Stimulated activated CD8-positive, alpha-beta memory T cell treated with anti-CD3 and anti-CD28 coated beads, Interleukin-12 subunit alpha, Interleukin-12 subunit beta, amount 100 ng/mL, for 4 hours (primary cell): ENCODE results near the gene SIPA1.

ENCODE experiments used
- DNase-seq: peaks from one replicate; pipeline ENCODE4 v3.0.0-alpha.2; 2020; ENCODE audit warnings: low read depth

The SIPA1 gene

DNA sequence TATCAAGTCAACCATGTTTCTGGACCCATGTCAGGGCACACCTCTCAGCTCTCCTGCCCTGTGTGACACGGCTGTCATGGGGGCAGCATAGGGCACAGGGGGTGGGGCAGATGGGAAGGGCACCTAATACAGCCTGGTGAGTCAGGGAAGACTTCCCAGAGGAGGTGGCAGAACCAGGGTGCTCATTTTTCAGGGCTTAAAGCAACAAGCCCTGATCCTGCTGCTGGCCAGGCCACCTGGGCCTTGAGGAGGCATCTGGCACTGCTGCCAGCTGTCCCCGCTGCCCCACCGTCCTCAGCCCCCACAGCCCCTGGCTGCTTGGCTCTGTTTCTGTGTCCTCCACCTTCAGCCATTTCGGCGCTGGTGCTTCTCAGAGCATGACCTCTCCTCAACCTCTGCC lies 28.2 kb upstream of the SIPA1 start:
- no peak for DNase-seq

DNA sequence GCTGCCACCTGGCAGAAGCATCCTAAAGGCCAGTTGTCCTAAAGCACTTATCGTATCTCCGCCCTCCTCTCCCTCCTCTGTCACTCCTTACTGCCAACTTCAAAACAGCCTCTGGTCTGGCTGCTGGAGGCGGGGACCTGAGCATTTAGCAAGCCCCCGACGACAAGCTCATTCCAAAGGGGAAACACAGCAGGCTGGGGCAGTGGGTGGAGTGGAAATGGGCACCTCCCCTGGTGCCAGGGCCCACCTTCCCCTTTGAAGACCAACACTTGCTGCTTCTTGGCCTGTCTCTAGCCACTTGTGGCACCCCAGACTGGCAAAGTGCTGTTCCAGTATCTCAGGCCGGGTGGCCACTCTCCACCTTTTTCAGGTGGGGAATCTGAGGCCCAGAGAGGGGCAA lies 27.5 kb upstream of the SIPA1 start:
- no peak for DNase-seq

DNA sequence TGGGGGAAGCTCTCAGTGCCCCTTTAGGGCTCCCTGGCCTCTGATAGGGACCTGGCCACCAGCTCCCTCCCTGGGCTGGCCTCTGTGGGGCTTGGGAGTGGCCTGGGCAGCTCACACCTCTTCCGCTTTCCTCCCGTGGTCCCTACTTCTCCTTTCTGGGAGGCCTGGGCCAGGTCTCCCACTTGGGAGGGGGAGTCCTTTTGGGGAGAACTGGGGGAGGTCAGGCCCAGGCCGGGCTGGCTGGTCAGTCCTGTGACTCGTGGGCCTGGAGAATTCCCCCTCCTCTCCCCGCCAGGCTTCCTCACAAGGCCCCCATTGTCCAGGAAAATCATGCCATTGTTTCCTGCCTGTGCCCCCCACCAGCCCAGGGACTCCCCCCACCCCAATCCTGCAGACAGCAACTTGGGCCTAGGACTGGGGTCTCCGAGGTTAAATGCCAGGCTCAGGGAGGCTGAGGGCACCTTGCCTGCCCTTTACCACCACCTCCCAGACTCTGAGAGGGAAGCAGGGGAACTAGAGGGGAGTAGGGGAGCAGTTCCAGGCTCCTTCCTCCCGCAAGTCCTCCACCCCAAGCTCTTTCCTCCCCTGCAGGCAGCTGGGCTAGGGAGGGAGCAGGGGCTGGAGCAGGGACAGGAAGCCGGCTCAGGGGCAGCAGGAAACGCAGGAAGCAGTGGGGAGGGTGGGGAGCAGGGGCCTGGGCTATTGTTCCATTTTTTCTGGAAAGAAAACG lies 26.7 kb upstream of the SIPA1 start:
- DNase-seq = no peak

DNA sequence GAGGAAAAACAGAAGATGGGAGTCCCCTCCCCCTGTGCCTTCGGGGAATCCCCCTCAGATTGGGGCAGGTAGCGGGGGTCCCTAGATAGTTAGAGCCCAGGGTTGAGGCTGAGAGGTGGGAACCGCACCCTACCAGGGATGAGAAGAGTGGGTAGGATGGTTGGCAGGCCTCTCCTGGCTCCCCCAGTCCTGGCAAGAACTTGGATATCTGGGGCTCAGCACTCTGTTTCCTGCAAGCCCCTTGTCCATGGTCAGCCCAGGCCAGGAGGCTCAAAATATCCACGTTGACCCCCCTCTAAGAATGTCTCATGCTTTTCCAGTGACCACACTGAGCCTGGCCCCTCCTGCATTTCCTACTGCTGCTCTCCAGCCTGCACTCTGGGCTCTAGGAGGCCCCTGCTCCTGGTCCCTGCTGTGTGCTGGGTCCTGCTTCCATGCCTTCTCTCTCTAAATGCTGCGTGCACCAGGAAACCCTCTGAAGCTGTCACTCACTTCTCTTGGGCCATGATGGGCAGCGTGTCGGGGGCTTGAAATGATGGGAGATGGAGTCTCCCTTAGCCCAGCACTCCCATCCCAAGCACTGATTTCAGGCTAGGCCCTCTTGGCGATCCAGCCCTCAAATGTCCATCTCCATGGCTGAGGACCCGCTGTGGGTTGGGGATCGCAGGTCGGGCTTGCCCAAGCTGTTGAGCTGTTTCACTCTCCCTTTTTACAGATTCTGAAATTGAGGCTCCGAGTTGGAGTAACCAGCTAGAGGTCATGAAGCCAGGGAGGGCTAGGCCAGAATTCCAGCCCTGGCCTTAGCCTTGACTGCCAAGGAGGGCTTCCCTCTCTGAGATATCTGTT lies 25.9 kb upstream of the SIPA1 start:
- DNase-seq = no peak

DNA sequence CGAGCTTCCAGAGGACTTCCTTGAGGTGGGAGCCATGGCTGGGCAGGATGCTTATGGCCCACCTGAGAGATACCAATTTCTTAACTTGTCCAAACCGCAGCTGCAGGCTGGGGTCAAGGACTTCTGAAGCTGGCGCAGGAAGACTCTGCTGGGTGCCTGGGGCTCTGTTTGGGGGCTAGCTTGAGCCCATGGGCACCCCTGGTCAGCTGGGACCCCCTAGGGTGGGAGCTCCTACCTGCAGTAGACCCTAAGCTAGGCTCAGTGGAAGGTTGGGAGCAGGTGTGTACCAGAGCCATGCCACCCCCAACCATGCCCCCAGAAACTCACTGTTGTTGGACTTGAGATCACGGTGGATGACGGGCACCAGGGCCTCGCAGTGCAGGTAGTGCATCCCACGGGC lies 25.2 kb upstream of the SIPA1 start:
- DNase-seq = no peak

DNA sequence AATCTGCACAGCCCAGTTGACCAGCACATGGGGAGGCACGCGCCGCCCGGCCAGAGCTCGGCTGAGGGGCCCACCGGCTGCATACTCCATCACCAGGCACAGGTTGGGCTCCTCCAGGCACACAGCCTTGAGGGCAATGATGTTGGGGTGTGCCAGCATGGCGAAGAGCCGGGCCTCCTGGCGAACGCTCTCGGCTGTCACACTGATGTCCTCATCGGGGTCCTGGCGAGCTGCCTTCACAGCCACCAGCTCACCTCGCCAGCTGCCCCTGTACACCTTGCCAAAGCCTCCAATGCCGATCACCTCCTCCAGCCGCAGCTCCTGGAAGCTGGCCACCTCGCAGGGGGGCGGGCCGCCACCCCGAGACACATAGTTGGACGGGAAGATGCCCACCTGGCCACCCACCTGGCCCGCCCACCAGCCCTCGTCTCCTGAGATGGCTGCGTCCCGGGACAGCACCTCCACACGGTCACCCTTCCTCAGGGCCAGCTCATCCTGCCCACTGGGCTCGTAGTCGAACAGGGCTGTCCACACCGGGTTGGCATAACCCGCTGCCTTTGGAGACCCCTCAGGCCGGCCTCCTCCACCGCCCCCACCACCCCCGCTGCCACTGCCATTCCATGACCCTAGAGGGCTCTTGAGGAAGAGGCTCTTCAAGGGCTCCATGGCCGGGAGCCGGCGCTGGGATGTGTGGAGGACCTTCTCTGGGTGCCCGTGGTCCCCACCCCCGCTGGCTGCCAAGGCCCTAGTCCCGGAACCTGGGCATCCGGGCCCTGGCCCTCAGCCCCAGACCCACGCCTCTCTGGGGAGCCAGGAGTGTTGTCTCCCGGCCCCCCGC lies 24.6 kb upstream of the SIPA1 start:
- no peak for DNase-seq

DNA sequence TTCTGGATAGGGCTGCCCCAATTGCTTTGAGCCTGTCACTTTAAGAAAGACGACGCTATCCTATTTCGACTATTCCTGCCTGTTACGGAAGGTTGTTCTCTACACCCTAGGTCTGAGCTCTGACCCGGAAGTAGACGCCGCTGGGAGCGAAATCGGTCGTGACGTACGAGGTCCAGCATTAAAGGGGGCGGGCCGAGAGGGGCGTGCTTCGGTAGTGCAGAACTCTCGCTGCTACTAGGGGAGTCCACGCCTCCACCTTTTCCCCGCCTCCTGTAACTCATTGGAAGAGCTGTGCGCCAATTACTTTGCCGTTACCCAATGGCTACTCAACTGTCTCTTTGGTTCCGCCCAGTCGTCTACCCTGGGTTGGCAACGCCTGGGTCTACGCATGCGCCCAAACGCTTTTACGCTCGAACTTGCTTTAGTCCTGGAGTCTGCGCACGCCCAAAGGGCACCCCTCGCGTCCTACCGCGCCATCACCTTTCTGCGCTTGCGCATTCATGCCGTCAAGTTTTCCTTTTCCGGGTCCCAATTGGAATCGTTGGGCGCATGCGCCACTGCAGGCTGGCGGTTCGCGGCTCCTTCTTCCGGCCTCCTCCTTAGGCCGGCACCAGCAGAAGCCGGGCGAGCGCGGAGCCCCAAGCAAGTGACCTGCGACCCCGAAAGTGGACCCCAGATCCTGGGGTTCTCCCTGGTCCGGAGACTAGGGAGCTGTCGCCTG lies 22.5 kb upstream of the SIPA1 start, which contains the start of gene PCNX3:
PCNX3 (plus strand) TSS at position 548 of the 721 bp plus-strand sequence. CDS start 536 bp downstream, outside the sequence.
- peak; percentile 99 for DNase-seq

DNA sequence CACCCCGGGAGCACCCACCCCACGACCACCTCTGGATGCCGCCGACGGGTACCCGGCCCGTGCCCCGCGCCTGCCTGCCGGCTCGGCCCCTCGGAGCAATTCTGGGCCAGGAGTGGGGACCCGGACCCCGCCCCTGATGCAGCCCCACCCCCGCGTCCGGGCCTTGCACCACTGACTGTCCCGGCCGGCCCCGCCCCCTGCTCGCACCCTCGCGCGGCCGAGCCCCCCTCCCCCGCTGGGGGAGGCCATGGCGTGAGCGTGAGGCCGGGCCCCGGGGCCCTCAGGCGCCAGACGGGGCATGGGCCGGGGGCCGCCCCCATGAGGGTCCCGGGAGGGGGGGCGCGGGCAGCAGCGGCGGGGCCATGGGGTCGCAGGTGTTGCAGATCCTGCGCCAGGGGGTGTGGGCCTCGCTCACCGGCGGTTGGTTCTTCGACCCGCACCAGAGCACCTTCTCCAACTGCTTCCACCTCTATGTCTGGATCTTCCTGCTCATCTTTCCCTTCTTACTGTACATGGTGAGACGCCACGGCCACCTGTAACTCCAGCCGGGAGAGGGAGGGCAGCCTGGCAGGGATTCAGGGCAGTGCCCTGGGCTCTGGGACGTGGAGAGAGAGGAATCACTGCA lies 21.8 kb upstream of the SIPA1 start:
- DNase-seq = peak; percentile 33

DNA sequence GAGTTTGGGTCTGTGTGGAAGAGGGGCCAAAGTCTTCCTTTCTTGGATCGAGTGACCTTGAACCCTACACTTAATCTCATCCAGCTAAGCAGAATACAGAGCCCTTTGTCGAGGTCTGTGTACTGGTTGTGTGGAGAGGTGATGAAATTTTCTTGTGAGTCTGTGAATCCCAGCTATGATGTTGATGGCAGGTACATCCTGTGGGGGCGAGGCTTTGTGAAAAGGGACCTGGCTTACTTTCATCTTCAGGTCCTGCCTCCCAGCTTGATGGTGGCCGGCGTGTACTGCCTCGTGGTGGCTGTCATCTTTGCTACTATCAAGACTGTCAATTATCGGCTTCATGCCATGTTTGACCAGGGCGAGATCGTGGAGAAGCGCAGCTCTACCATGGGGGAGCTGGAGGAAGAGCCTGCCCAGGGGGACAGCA lies 21.3 kb upstream of the SIPA1 start:
- no peak for DNase-seq

DNA sequence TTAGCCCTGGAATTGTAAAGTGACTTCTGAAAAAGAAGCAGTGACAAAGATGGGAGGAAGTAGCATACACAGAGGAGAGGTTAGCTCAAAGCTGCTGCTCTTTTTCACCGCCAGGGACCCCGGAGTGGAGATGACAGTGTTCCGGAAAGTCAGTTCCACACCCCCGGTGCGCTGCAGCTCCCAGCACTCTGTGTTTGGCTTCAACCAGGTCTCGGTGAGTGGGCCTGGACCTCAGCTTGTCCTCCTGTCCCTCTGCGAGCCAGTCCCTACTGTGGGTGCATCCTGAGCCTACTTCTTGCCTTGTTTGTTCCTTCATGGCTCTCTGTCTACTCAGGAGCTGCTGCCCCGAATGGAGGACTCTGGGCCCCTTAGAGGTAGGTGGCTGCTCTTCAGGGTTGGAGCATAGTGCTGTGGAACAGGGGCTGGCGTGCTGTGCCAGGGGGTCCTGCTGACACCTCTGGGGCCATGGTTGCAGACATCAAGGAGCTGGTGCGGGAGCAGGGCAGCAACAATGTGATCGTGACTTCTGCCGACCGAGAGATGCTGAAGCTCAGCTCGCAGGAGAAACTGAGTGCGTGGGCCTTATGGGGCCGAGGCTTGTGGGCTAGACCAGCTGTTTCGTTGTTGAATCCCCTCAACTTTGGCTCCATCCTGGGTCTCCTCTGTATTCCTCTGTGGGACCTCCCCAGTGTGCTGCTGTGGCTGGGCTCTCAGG lies 20.6 kb upstream of the SIPA1 start:
- no peak for DNase-seq

DNA sequence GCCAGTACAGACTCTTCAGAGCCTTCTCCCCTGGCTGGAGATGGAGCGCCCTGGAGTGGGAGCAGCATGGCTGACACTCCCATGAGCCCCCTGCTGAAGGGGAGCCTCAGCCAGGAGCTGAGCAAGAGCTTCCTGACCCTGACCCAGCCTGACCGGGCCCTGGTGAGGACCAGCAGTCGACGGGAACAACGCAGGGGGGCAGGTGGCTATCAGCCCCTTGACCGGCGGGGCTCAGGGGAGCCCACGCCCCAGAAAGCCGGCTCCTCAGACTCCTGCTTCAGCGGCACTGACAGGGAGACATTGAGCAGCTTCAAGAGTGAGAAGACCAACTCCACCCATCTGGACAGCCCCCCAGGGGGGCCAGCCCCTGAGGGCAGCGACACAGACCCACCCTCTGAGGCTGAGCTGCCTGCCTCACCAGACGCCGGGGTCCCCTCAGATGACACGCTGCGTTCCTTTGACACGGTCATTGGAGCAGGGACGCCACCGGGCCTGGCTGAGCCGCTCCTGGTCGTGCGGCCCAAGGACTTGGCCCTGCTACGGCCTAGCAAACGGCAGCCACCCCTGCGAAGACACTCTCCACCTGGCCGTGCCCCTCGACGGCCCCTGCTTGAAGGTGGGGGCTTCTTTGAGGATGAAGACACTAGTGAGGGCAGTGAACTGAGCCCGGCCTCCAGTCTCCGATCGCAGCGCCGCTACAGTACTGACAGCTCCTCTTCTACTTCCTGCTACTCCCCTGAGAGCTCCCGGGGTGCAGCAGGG lies 19.7 kb upstream of the SIPA1 start:
- no peak for DNase-seq

DNA sequence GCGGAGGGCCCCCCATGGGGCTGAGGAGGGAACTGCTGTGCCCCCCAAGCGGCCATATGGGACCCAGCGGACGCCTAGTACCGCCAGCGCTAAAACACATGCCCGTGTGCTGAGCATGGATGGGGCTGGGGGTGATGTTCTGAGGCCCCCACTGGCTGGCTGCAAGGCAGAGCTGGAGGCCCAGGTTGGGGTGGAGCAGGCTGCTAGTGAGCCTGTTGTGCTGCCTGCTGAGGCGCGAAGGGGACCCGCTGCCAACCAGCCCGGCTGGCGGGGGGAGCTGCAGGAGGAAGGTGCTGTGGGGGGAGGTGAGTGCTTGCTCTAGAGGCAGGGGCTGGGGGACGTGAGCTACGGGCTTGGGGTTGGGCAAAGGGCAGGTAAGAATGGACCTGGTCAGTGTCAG lies 19.1 kb upstream of the SIPA1 start:
- DNase-seq = no peak

DNA sequence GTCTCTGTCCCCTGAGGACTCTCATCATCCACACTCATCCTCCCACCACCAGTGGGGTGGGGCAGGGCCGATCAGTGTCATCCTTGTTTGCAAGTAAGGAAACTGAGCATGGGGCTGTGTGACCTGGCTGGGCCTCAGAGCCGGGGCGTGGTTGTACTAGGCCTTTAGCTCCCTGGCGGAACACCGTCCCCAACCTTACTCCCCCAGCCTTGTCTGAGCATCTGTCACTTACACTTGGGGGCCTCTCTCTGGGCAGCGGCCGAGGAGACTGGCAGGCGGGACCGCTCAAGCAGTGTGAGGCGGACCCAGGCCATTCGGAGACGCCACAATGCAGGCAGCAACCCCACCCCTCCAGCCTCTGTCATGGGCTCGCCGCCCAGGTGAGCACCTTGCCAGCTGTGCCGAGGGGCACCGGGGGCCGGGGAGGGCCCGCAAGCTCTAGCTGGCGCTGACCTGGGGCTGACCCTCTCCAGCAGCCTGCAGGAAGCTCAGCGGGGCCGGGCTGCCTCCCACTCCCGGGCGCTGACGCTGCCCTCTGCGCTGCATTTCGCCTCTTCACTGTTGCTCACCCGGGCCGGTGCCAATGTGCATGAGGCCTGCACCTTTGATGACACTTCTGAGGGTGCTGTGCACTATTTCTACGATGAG lies 18.5 kb upstream of the SIPA1 start:
- no peak for DNase-seq

DNA sequence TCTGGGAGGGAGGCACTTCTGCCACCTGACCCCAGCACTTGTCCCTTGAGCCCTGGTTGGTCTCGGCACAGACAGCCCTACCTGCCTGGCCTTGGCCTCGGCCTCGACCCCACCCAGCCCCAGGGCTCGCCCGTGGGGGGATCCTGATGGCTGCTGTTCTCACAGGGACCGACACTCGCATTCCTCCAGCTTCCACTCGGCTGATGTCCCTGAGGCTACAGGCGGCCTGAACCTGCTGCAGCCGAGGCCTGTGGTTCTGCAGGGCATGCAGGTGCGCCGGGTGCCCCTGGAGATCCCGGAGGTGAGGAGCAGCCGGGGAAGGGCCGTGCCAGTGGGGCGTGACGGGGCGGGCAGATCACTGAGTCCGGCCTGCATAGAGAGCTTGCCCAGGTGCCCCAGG lies 17.2 kb upstream of the SIPA1 start:
- no peak for DNase-seq

DNA sequence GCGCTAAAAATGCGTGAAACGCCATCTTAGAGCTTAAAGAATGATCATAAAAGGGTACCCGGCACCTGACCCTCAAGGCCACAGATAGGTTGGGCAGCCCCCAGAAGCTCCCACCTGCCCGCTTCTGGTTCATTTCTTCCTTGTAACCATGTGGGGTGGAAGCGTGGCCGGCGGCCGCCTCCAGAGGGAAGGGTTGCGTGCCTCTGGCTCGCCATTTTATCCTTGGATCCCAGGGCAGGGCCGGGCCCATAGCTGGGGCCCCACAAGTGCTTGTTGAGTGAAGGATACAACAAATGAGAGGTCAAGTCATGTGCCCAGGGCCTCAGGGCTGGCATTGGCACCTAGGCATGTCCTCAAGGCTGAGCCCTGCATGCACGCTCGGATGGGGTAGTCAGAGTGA lies 16.4 kb upstream of the SIPA1 start:
- DNase-seq = no peak

DNA sequence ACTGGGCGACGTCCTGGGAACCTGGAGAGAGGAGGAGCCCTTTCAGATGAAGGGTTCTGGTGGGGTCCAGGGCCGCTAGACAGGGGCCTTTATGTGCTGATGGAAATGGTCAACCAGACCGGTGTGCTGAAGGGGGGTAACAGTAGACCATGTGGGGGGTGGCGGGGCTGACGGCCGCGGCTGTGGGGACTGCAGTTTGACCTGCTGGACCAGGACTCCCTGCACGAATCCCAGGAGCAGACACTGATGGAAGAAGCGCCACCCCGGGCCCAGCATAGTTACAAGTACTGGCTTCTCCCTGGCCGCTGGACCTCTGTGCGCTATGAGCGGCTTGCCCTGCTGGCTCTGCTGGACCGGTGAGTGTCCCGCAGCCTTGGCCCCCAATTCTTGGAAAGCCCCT lies 15.9 kb upstream of the SIPA1 start:
- DNase-seq = no peak

DNA sequence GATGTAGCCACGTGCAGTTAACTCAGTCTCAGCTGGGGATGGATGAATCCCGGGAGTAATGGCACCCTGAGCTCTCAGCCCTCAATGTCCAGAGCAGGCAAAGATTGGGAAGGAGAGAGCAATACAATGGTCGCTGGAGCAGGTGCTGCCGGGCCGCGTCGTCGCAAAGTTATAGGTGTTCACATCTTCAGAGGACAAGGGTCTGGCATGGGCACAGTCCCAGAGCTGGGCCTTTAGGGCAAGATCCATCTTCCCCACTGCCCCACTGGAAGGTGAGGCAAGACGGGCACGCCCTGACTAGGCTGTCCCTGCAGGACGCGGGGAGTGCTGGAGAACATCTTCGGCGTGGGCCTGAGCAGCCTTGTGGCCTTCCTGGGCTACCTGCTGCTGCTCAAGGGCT lies 14.7 kb upstream of the SIPA1 start:
- no peak for DNase-seq

DNA sequence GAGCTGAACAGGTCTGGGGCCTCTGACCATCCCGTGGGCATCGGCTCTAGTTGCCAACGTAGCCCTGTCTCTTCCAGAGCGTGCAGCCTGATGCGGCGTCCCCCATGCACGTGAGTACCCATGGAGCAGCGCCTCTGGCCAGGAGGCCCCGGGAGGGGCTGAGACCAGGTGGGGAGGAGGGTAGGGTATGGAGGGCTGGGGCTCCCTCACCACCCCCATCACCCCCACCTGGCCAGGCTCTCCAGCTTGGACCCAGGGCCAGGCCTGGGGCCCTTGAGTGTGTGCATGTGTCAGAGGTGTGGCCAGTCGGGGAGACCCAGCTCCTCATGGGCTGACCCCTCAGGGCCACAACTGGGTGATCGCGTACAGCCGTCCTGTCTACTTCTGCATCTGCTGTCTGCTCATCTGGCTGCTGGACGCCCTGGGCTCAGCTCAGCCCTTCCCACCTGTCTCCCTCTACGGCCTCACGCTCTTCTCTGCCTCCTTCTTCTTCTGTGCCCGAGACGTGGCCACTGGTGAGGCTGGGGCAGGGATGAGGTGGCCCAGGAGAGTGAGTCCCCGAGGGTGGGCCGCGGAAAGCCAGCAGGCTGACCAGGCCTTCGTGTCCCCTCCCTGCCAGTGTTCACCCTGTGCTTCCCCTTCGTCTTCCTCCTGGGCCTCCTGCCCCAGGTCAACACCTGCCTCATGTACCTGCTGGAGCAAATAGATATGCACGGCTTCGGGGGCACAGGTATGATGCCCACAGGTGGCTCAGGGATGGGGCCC lies 13.9 kb upstream of the SIPA1 start:
- DNase-seq = no peak
